B cell (primary cell): ENCODE results near the gene DMKN.

Experiments
- CTCF ChIP-seq: fragments of 200-600 bp; IDR thresholded peaks from one replicate; pipeline ENCODE4 v1.8.0; 2022; ENCODE audit warnings: antibody characterized with exemption, mild to moderate bottlenecking
- EZH2 ChIP-seq: IDR thresholded peaks from 2 replicates; pipeline ENCODE4 v1.6.1; 2012; ENCODE audit warnings: borderline replicate concordance, low read depth, mild to moderate bottlenecking, moderate library complexity, low read length; ENCODE audit not compliant: insufficient read depth, poor library complexity, severe bottlenecking

DNA sequence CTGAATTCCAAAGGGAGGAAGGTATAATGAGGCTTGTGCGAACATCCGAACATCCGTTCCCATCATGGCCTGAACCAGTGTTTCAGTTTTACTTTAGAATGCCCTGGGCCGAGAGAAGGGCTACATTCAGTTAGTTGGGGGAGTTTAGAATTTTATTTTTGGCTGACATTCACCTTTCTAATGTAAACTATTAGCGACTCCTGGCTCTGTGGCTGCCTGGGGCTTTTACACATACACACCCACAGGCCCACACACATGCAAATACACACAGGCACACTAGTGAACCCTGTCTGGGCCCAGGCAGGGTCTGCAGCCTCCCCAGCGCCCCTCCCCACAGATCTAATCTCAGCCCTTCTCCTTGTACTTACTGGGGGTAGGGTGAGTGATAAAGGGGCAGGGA is 25.9 kb upstream of the DMKN start:
- TF ChIP-seq CTCF: no peak
- TF ChIP-seq EZH2: no peak
